Adrenal gland (tissue), 12 donors: ENCODE data around the gene MUC5B. TPM values are rescaled to one million over a fixed set of nuclear protein-coding genes. Genes with fewer than 3 reads are reported as not detected.

ENCODE experiments used
- DNase-seq, 7 donors: peaks; one replicate each; pipeline ENCODE4 v3.0.0-alpha.2; 2019 to 2020
- H3K27ac ChIP-seq, 5 donors: fragments of 200-600 bp; sonication (generic) in 4 of 5; 1 replicate in 3 of 5; 2 replicates in 2 of 5; pipeline versions ENCODE4 v1.5.1 to v1.8.0; 2016 to 2020; ENCODE audit warnings: mild to moderate bottlenecking in 1 of 5
- H3K27me3 ChIP-seq: fragments of 200-600 bp; 2 replicates; pipeline ENCODE4 v1.8.0; 2021
- H3K36me3 ChIP-seq, 2 donors: fragments of 200-600 bp; replicated peaks in 1 of 2; 1 replicate in 1 of 2; 2 replicates in 1 of 2; pipeline versions ENCODE4 v1.5.1 to v1.8.0; 2018 to 2022
- H3K4me1 ChIP-seq, 2 donors: fragments of 200-600 bp; replicated peaks in 1 of 2; 1 replicate in 1 of 2; 2 replicates in 1 of 2; pipeline versions ENCODE4 v1.5.1 to v1.8.0; 2018 to 2021
- H3K4me3 ChIP-seq, 4 donors: fragments of 200-600 bp; sonication (generic) in 3 of 4; one replicate each; pipeline ENCODE4 v1.5.1; 2016 to 2018
- H3K9me3 ChIP-seq, 3 donors: fragments of 200-600 bp; sonication (generic) in 1 of 3; replicated peaks in 1 of 3; 1 replicate in 2 of 3; 2 replicates in 1 of 3; pipeline versions ENCODE4 v1.5.1 to v1.8.0; 2016 to 2021
- POLR2A ChIP-seq, 2 donors: fragments of 450-650 bp; IDR thresholded peaks; one replicate each; pipeline ENCODE4 v1.6.1; 2017; ENCODE audit warnings: antibody characterized with exemption in 2 of 2, mild to moderate bottlenecking in 2 of 2, moderate library complexity in 1 of 2
- WGBS, 4 donors: extraction: QIAGEN DNeasy Blood & Tissue Kit in 2 of 4; methylation state at CpG; one replicate each; pipeline versions ENCODE4 v1.1.5 to v1.1.7; 2013 to 2017; 5-methylcytosine and 5-hydroxymethylcytosine counted together
- intact Hi-C, 2 donors: fragments of 100-400 bp; cut with DNase I; formaldehyde crosslinking; loops; one replicate each; pipeline versions ENCODE4 v1.14.1 to v1.15.0; 2022 to 2023
- microRNA-seq, 3 donors: library from miRNA; unstranded; fragments of <30 nt; microRNA quantifications; one replicate each; pipeline ENCODE4, GENCODE V29; 2017 to 2020
- polyA plus RNA-seq, 3 donors: library from polyadenylated mRNA; stranded (reverse); fragments of 200-250 nt in 2 of 3; fragments of 350-450 nt in 1 of 3; fragmentation: Illumina TruSeq in 1 of 3; extraction: RNeasy Lipid Tissue Mini Kit (QIAGEN cat#74804) in 1 of 3; gene quantifications; one replicate each; pipeline ENCODE4 v1.2.3, GENCODE V29; 2013 to 2014
- small RNA-seq, 2 donors: library from RNA; depleted of rRNA; stranded (forward); fragments of <200 nt; gene quantifications; one replicate each; pipeline ENCODE3, GENCODE V24; 2016
- total RNA-seq, 9 donors: library from RNA; depleted of rRNA in 4 of 9; stranded (reverse); fragments of >200 nt in 4 of 9; fragments of 120-200 nt in 1 of 9; fragmentation: NEBNext Ultra II Directional in 1 of 9; extraction: Animal tissue kit (Norgen Biotek cat#: 25700) in 1 of 9; gene quantifications; one replicate each; pipeline versions ENCODE4 v1.1.0 to v1.2.4, GENCODE V29; 2013 to 2023
- TF ChIP-seq, protein P1 (sequence below), 6 experiments: fragments of 450-650 bp in 4 of 6; fragments of 200-600 bp in 2 of 6; sonication (generic) in 1 of 6; IDR thresholded peaks; 1 replicate in 5 of 6; 2 replicates in 1 of 6; pipeline versions ENCODE4 v1.5.1 to v1.8.0; 2016 to 2021; ENCODE audit warnings: antibody characterized with exemption in 6 of 6, mild to moderate bottlenecking in 2 of 6, moderate library complexity in 1 of 6
- donor health status: healthy with polysubstance abuse.
- donor health status: Bipolar disorder and iron deficiency.
- donor health status: DM: yes; HTN: yes; CAD: no.
- donor health status: DM: no; HTN: no; CAD: no.
- donor health status: DM: no; HTN: no; CAD: no.
- donor health status: DM: yes; HTN: yes; CAD: no.

MUC5B gene
- total and polyA plus RNA-seq, 12 donors, result under 0.01 to 0.95 (median 0.70) TPM; not detected in 7

DNA sequence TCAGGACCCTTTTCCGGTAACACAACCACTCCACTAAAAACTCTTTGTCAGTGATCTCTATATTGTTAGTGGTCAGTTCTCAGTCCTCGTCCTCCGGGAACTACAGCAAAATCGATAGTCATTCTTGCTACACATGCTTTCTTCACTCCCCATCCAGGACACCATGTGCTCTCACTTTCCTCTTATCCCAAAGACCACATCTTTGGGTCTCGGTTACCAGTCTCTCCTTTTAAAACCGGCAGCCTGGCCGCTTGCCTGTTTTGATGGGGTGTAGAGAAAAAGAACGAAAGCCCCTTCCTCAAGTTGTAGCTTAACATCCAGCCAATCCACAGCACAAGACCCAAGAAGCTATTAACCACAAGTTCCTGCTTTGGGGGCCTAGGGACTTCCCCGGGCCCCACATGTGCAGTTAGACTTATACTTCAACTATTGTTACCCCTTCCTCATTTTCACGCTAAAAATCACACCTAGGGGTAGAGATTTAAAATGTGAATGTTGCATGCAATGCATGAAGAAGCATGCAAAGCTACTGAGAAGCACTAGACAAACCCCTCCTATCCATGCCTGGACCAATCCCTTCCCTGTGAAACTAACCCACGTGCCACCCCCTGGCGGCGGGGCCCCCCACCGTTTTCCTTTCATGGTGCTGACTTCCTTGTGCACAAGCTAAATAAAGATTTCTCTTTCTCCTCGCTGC is 88.1 kb downstream of the MUC5B start:
- Histone ChIP-seq H3K4me1 (peaks cover 26 to 29% of the 10 kb centered on the region in 2 donors), H3K36me3 (no peaks in the 10 kb centered on the region), H3K9me3 (no peaks in the 10 kb centered on the region), H3K27me3 (no peaks in the 10 kb centered on the region), H3K4me3 (peak overlapping the region in 1 of 4 donors; percentile 99), H3K27ac (no peak overlapping the region)
- TF ChIP-seq POLR2A (IDR thresholded peaks at IDR 0.05), result no peak
- TF ChIP-seq, protein P1, sequence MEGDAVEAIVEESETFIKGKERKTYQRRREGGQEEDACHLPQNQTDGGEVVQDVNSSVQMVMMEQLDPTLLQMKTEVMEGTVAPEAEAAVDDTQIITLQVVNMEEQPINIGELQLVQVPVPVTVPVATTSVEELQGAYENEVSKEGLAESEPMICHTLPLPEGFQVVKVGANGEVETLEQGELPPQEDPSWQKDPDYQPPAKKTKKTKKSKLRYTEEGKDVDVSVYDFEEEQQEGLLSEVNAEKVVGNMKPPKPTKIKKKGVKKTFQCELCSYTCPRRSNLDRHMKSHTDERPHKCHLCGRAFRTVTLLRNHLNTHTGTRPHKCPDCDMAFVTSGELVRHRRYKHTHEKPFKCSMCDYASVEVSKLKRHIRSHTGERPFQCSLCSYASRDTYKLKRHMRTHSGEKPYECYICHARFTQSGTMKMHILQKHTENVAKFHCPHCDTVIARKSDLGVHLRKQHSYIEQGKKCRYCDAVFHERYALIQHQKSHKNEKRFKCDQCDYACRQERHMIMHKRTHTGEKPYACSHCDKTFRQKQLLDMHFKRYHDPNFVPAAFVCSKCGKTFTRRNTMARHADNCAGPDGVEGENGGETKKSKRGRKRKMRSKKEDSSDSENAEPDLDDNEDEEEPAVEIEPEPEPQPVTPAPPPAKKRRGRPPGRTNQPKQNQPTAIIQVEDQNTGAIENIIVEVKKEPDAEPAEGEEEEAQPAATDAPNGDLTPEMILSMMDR (IDR thresholded peaks at IDR 0.05), result no peak
- intact Hi-C loops, result no loop called here
- WGBS, 4 donors, result 77 to 81% (median 78%) methylated on average over 15 of the region's 15 CpGs
- peak in 1 of 7 donors; percentile 55 for DNase-seq

Small RNAs within 50 kb of the gene (microRNA-seq; reads per million reads assigned to microRNA genes)
- 0 reads per million in 3 donors for gene MIR6744

Small RNAs within 50 kb of the gene (small RNA-seq; reads per million reads assigned to genes)
- 0 reads per million in 2 donors for gene MIR6744

Other genes starting within 250 kb of the MUC5B start
- gene MUC6, start 186.3 kb upstream of the MUC5B start, total RNA-seq, result under 1 TPM in 3 of 9 donors, not detected in 6; under 0.01 to 0.04 (median 0.04) TPM
- under 1 TPM in 2 of 3 donors, not detected in 1; 0.13 to 0.72 TPM for gene MUC6, start 186.3 kb upstream of the MUC5B start, polyA plus RNA-seq
- gene MUC2, start 148.2 kb upstream of the MUC5B start, total RNA-seq, result under 1 TPM in 4 of 9 donors, not detected in 5; 0.04 to 0.31 (median 0.20) TPM
- under 1 TPM in 1 of 3 donors, not detected in 2; under 0.01 TPM for gene MUC2, start 148.2 kb upstream of the MUC5B start, polyA plus RNA-seq
- under 1 TPM in 2 of 9 donors, not detected in 7; under 0.01 TPM for gene MUC5AC, start 65.1 kb upstream of the MUC5B start, total RNA-seq
- under 1 TPM in 1 of 3 donors, not detected in 2; under 0.01 TPM for gene MUC5AC, start 65.1 kb upstream of the MUC5B start, polyA plus RNA-seq
- gene TOLLIP, start 86.6 kb downstream of the MUC5B start, total RNA-seq, result 10 to 100 TPM; 18.9 to 84.1 (median 67.8) TPM
- 10 to 100 TPM; 21.7 to 35.2 (median 23.2) TPM for gene TOLLIP, start 86.6 kb downstream of the MUC5B start, polyA plus RNA-seq
- 10 to 100 TPM in 1 of 9 donors, 1 to 10 TPM in 3, under 1 TPM in 4, not detected in 1; 0.18 to 10.7 (median 1.1) TPM for gene BRSK2, start 166.9 kb downstream of the MUC5B start, total RNA-seq
- gene BRSK2, start 166.9 kb downstream of the MUC5B start, polyA plus RNA-seq, result 10 to 100 TPM in 1 of 3 donors, 1 to 10 TPM in 2; 2.0 to 24.5 (median 5.3) TPM